Activated CD8-positive, alpha-beta memory T cell treated with anti-CD3 and anti-CD28 coated beads for 24 hours (primary cell): ENCODE results near the gene STOX2.
A peak's percentile ranks its signal among the peaks of the same experiment; 100 is the strongest.

Experiments used
- DNase-seq: peaks from one replicate; pipeline ENCODE4 v3.0.0-alpha.2; 2020

STOX2 gene

GRCh38 chr4:183989461-183989860 lies 84.4 kb downstream of the STOX2 start:
- no peak for DNase-seq

- DNase-seq, result no peak
Observed at GRCh38 chr4:183989931-183990330, 84.8 kb downstream of the STOX2 start.

- no peak for DNase-seq
Observed at GRCh38 chr4:183993676-183994075, 88.6 kb downstream of the STOX2 start.

- DNase-seq, result no peak
Observed at GRCh38 chr4:183995570-183995969, 90.5 kb downstream of the STOX2 start.

- DNase-seq, result no peak
Observed at GRCh38 chr4:183996868-183997267, 91.8 kb downstream of the STOX2 start.

- no peak for DNase-seq
Observed at GRCh38 chr4:183999435-183999834, 94.3 kb downstream of the STOX2 start.

- no peak for DNase-seq
Observed at GRCh38 chr4:184000457-184001396, 95.6 kb downstream of the STOX2 start.

- no peak for DNase-seq
Observed at GRCh38 chr4:184003433-184003832, 98.3 kb downstream of the STOX2 start.

GRCh38 chr4:184007891-184008290 lies 102.8 kb downstream of the STOX2 start:
- DNase-seq, result no peak

GRCh38 chr4:184010696-184011095 lies 105.6 kb downstream of the STOX2 start:
- no peak for DNase-seq

- no peak for DNase-seq
Observed at GRCh38 chr4:184011826-184012380, 106.8 kb downstream of the STOX2 start.

GRCh38 chr4:184012937-184013336 lies 107.8 kb downstream of the STOX2 start:
- no peak for DNase-seq

GRCh38 chr4:184014301-184014700 lies 109.2 kb downstream of the STOX2 start:
- no peak for DNase-seq

- no peak for DNase-seq
Observed at GRCh38 chr4:184016759-184017668, 111.9 kb downstream of the STOX2 start.

- no peak for DNase-seq
Observed at GRCh38 chr4:184019076-184019475, 114.0 kb downstream of the STOX2 start.

- no peak for DNase-seq
Observed at GRCh38 chr4:184019667-184020623, 114.8 kb downstream of the STOX2 start.

- no peak for DNase-seq
Observed at GRCh38 chr4:184021389-184021788, 116.3 kb downstream of the STOX2 start.

- DNase-seq, result no peak
Observed at GRCh38 chr4:184022679-184023383, 117.7 kb downstream of the STOX2 start.

- DNase-seq, result no peak
Observed at GRCh38 chr4:184024637-184025036, 119.5 kb downstream of the STOX2 start.

- DNase-seq, result peak; percentile 63
Observed at GRCh38 chr4:184028561-184029374, 123.7 kb downstream of the STOX2 start.

GRCh38 chr4:184030036-184030435 lies 124.9 kb downstream of the STOX2 start:
- DNase-seq, result no peak
